Lower leg skin (tissue), 4 donors: ENCODE results near the gene SLC22A9. TPM values are rescaled to one million over a fixed set of nuclear protein-coding genes. Genes with fewer than 3 reads are reported as not detected.

Experiments used
- DNase-seq, 2 donors: peaks; one replicate each; pipeline ENCODE4 v3.0.0-alpha.2; 2019; ENCODE audit warnings: low spot score in 2 of 2
- H3K4me3 ChIP-seq: fragments of 200-600 bp; sonication (generic); 2 replicates; pipeline ENCODE4 v1.5.1; 2017; ENCODE audit warnings: mild to moderate bottlenecking, low read depth; ENCODE audit not compliant: poor library complexity, severe bottlenecking
- CTCF ChIP-seq, 3 donors: fragments of 450-650 bp; IDR thresholded peaks; one replicate each; pipeline ENCODE4 v1.5.1; 2016; ENCODE audit warnings: antibody characterized with exemption in 3 of 3, mild to moderate bottlenecking in 3 of 3, moderate library complexity in 2 of 3
- POLR2A ChIP-seq, 2 donors: fragments of 450-650 bp; IDR thresholded peaks; one replicate each; pipeline ENCODE4 v1.6.1; 2016 to 2017; ENCODE audit warnings: antibody characterized with exemption in 2 of 2, mild to moderate bottlenecking in 1 of 2, moderate library complexity in 1 of 2
- WGBS, 2 donors: methylation state at CpG; one replicate each; pipeline ENCODE4 v1.1.5; 2018; 5-methylcytosine and 5-hydroxymethylcytosine counted together
- intact Hi-C: fragments of 100-400 bp; cut with DNase I; formaldehyde crosslinking; loops from one replicate; pipeline ENCODE4 v1.15.0; 2023; ENCODE audit warnings: low total_unique reads
- total RNA-seq, 4 donors: library from RNA; depleted of rRNA; stranded (reverse); fragments of >200 nt; gene quantifications; one replicate each; pipeline ENCODE4 v1.1.0, GENCODE V29; 2016

The SLC22A9 gene
- total RNA-seq, 4 donors from 2014 or later = not detected

GRCh38 chr11:63445720-63446119, 76.1 kb downstream of the SLC22A9 start:
- no peak overlapping the region for H3K4me3 ChIP-seq
- TF ChIP-seq POLR2A (IDR thresholded peaks at IDR 0.05) = no peak
- no peak for TF ChIP-seq CTCF (IDR thresholded peaks at IDR 0.05)
- DNase-seq = no peak
- intact Hi-C loops = no loop called here

GRCh38 chr11:63448646-63449045, 79.1 kb downstream of the SLC22A9 start:
- no peak overlapping the region for H3K4me3 ChIP-seq
- WGBS, 2 donors = 48 to 56% methylated on average over 1 of the region's 1 CpG
- no peak for DNase-seq
- TF ChIP-seq POLR2A (IDR thresholded peaks at IDR 0.05) = no peak
- no peak for TF ChIP-seq CTCF (IDR thresholded peaks at IDR 0.05)
- intact Hi-C loops = no loop called here

GRCh38 chr11:63459586-63459985, 90.0 kb downstream of the SLC22A9 start:
- no peak overlapping the region for H3K4me3 ChIP-seq
- intact Hi-C loops = no loop called here
- 73 to 74% methylated on average over 6 of the region's 6 CpGs for WGBS, 2 donors
- no peak for TF ChIP-seq CTCF (IDR thresholded peaks at IDR 0.05)
- TF ChIP-seq POLR2A (IDR thresholded peaks at IDR 0.05) = no peak
- DNase-seq = no peak

Other genes starting within 250 kb of the SLC22A9 start
- not detected for gene SLC22A24, start 225.6 kb upstream of the SLC22A9 start, total RNA-seq
- not detected for gene SLC22A25, start 126.2 kb upstream of the SLC22A9 start, total RNA-seq
- 1 to 10 TPM in 3 of 4 donors, under 1 TPM in 1; 0.91 to 3.8 (median 1.2) TPM for gene PLAAT5, start 121.4 kb downstream of the SLC22A9 start, total RNA-seq
- 1 to 10 TPM in 1 of 4 donors, under 1 TPM in 2, not detected in 1; 0.17 to 2.5 (median 0.84) TPM for gene LGALS12, start 136.3 kb downstream of the SLC22A9 start, total RNA-seq
- gene PLAAT4, start 167.0 kb downstream of the SLC22A9 start, total RNA-seq = 1 to 10 TPM; 2.2 to 8.3 (median 6.2) TPM
- 1 to 10 TPM in 1 of 4 donors, not detected in 3; 4.3 TPM for gene PLAAT2, start 193.6 kb downstream of the SLC22A9 start, total RNA-seq
- 10 to 100 TPM in 3 of 4 donors, 1 to 10 TPM in 1; 9.8 to 15.1 (median 12.3) TPM for gene PLAAT3, start 244.6 kb downstream of the SLC22A9 start, total RNA-seq